Coronary artery (tissue), 2 donors: Measurements from ENCODE around the gene VSIR.

Experiments
- DNase-seq: peaks from one replicate; pipeline ENCODE4 v3.0.0-alpha.2; 2017; ENCODE audit warnings: low spot score
- H3K27ac ChIP-seq, 2 donors: fragments of 200-600 bp; sonication (generic); one replicate each; pipeline ENCODE4 v1.5.1; 2016 to 2019
- H3K4me3 ChIP-seq: fragments of 200-600 bp; sonication (generic); 2 replicates; pipeline ENCODE4 v1.5.1; 2016; ENCODE audit warnings: mild to moderate bottlenecking, moderate library complexity
- TF ChIP-seq, protein P1 (sequence below): fragments of 200-600 bp; sonication (generic); IDR thresholded peaks from one replicate; pipeline ENCODE4 v1.5.1; 2019; ENCODE audit warnings: antibody characterized with exemption

VSIR gene

DNA sequence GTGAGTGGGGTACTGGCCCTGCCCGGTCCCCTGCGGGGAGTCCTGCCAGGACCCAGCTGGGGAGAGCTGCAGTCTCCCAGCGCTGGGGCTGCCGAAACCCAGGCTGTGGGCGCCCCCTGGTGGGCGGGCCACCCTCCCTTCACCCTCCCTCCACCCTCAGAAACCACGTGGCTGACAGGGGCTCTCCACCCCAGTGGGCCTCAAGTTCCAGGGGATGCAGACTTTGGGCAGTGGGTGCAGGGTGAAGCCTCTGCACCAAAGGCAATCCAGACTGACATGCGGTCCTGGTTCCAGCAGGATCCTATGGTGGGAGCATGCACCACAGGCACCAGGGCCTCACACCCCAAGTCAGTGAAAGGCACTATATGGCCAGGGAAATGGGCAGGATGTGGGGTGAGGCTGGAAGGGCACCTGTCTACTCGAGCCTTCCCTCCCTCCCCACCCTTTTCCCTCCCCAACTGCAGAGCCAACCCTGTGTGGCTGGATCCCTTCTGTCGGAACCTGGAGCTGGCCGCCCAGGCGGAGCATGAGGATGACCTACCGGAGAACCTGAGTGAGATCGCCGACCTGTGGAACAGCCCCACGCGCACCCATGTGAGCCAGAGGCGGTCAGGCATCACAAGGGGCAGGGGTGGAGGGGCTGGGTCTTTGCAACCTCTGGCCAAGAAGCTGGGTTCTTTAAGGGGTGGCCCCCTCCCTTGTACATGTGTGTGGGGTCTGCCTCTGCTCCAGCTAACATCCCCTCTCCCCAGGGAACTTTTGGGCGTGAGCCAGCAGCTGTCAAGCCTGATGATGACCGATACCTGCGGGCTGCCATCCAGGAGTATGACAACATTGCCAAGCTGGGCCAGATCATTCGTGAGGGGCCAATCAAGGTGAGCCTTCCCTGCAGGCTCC, 38.9 kb upstream of the VSIR start:
- no peak for DNase-seq
- Histone ChIP-seq H3K27ac (no peak overlapping the region), H3K4me3 (no peak overlapping the region)
- TF ChIP-seq, protein P1, sequence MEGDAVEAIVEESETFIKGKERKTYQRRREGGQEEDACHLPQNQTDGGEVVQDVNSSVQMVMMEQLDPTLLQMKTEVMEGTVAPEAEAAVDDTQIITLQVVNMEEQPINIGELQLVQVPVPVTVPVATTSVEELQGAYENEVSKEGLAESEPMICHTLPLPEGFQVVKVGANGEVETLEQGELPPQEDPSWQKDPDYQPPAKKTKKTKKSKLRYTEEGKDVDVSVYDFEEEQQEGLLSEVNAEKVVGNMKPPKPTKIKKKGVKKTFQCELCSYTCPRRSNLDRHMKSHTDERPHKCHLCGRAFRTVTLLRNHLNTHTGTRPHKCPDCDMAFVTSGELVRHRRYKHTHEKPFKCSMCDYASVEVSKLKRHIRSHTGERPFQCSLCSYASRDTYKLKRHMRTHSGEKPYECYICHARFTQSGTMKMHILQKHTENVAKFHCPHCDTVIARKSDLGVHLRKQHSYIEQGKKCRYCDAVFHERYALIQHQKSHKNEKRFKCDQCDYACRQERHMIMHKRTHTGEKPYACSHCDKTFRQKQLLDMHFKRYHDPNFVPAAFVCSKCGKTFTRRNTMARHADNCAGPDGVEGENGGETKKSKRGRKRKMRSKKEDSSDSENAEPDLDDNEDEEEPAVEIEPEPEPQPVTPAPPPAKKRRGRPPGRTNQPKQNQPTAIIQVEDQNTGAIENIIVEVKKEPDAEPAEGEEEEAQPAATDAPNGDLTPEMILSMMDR: peak; percentile 69

DNA sequence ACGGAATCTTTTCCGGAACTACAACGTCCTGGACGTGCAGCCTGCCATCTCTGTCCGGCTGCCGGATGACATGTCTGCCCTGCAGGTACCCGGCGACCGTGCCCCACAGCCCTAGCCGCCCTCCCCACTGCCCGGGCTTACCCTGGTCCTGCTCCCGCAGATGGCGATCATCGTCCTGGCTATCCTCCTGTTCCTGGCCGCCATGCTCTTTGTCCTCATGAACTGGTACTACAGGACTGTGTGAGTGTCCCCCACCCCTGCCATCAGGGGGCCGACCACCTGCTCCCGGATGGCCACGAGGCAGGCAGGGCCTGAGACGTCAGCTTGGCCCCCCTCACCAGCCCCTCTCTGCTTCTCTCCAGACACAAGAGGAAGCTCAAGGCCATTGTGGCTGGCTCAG, 38.0 kb upstream of the VSIR start:
- no peak for DNase-seq
- H3K4me3 ChIP-seq: no peak overlapping the region
- TF ChIP-seq, protein P1: no peak
- H3K27ac ChIP-seq: no peak overlapping the region

DNA sequence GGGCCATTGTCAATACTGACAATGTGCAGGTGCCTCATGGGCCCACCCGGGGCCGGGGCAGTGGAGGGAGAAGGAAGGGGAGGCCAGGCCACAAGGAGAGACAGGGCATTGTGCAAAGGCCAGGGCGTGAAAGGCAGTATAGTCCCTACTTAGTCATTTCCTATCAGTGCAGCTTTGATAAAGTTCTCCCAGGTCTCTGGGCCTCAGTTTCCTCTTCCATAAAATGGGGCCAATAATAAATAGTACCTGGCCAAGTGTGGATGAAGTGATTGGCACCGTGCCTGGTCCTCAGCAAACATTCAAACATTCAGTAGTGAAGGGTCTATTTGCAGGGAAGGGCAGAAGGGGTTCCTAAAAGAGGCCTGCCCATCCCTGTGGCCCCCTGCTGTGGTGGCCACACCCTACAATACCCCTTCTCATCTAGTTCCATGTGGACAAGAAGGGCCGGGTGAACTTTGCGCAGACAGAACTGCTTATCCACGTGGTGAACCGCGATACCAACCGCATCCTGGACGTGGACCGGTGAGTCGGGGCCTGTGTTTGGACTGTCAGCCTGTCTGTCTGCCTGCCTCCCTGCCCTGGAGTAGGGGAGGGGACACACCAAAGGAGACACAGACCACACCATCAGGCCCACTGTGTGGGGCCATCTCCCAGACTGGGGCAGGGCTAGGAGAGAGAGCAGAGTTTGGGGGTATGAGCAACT, 36.9 kb upstream of the VSIR start:
- Histone ChIP-seq H3K4me3 (no peak overlapping the region), H3K27ac (no peak overlapping the region)
- no peak for DNase-seq
- TF ChIP-seq, protein P1: no peak

DNA sequence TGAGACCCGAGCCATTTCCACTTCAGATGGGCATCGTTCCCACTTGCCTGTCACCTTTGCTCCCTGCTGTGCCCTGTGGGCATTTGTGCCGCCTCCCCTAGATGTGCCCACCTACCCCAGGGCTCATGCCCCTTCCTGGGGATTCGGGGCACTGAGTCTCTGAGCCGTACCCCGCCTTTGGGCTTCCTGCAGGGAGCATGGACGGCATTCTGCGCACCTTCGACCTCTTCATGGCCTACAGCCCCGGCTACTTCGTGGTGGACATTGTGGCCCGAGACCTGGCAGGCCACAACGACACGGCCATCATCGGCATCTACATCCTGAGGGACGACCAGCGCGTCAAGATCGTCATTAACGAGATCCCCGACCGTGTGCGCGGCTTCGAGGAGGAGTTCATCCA, 36.3 kb upstream of the VSIR start:
- H3K4me3 ChIP-seq: no peak overlapping the region
- H3K27ac ChIP-seq: no peak overlapping the region
- TF ChIP-seq, protein P1: no peak
- DNase-seq: no peak

DNA sequence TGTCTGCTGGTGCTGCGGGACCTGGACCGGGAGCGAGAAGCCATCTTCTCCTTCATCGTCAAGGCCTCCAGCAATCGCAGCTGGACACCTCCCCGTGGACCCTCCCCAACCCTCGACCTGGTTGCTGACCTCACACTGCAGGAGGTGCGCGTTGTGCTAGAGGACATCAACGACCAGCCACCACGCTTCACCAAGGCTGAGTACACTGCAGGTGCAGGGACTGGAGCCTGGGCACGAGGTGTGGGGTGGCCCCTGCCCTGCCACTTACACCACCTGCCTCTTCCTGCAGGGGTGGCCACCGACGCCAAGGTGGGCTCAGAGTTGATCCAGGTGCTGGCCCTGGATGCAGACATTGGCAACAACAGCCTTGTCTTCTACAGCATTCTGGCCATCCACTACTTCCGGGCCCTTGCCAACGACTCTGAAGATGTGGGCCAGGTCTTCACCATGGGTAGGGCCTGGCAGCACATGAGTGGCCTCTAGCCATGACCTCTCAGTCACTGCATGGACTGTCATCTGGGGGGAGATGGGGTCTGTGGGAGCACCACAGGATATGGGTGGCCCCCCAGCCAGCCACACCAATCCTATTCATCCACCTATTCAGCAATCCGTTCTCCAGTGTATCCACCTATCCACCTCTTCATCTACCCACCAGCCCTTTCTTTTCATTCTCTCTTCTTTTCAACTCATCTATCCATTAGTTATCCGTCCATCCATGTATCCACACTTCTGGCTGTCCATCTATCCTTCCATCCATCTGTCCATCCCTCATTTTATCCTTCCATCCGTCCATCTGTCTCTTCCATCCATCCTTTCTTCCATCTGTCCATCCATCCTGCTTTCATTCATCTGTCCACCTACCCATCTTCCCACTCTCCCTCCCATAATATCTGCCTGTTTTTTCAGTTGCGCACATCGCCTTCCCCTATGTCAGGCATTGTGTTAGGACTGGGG, 34.5 kb upstream of the VSIR start:
- TF ChIP-seq, protein P1: no peak
- DNase-seq: no peak

DNA sequence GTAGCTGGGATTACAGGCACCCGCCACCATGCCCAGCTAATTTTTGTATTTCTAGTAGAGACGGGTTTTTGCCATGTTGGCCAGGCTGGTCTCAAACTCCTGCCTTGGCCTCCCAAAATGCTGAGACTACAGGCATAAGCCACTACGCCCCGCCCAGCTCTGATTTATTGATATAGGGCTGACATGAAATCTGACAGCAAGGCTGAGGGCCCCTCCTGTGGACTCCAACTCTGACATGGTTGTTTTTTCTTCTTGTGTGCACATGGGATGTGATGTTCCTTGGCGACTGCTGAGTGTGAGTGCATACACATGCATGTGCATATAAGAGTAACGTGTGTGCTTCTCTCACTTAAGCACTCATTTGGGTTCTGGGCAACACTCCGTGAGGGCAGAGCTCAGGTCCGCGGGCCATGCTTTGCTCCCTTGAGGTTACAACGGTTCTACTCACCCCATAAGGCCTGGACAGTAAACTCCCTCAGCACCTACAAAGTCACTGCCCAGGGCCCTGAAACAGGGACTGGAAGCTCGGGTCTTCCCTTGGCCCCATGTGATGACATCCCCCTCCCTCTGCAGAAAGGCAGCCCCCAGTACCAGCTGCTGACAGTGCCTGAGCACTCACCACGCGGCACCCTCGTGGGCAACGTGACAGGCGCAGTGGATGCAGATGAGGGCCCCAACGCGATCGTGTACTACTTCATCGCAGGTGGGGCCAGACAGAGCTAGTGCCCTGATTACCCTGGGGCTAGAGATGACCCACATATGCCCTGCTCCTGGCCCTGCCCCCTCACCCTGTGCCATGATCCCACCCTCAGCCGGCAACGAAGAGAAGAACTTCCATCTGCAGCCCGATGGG, 33.6 kb upstream of the VSIR start:
- no peak for DNase-seq
- no peak overlapping the region for H3K4me3 ChIP-seq
- no peak overlapping the region for H3K27ac ChIP-seq
- TF ChIP-seq, protein P1: no peak

More for the DNA sequence above, 34.5 kb upstream of the VSIR start:
- no peak overlapping the region for H3K4me3 ChIP-seq
- no peak overlapping the region for H3K27ac ChIP-seq
